WTC11 (cell line): Measurements from ENCODE around the gene LRTM1. TPM values are rescaled to one million over a fixed set of nuclear protein-coding genes. Genes with fewer than 3 reads are reported as not detected.

Experiments
- ATAC-seq: fragments of 200-7000 bp; cut with Tn5 transposase; 2 replicates; pipeline ENCODE4 v1.10.0; 2021; ENCODE audit warnings: mild to moderate bottlenecking, moderate library complexity
- CTCF ChIA-PET: fragments of 300-600 bp; sonication (Branson Sonifier 250); formaldehyde crosslinking; loops from one replicate; lab custom pipeline; 2021; ENCODE audit warnings: antibody characterized with exemption; lab: Charles Lee
- POLR2A ChIA-PET: fragments of 350-600 bp; sonication (Branson Sonifier 250); formaldehyde crosslinking; loops from one replicate; lab custom pipeline; 2021; ENCODE audit warnings: antibody characterized with exemption; lab: Charles Lee
- DNase-seq: peaks from one replicate; pipeline ENCODE4 v3.0.0; 2021; ENCODE audit warnings: low spot score
- H3K27ac Mint-ChIP-seq: 2 replicates; pipeline ENCODE4 v1.8.0; 2021; ENCODE audit warnings: mixed read lengths
- H3K27me3 Mint-ChIP-seq: 2 replicates; pipeline ENCODE4 v1.8.0; 2021; ENCODE audit warnings: low read depth, mild to moderate bottlenecking, moderate library complexity, mixed read lengths
- H3K36me3 Mint-ChIP-seq: 2 replicates; pipeline ENCODE4 v1.8.0; 2021; ENCODE audit warnings: mixed read lengths
- H3K4me1 Mint-ChIP-seq: 2 replicates; pipeline ENCODE4 v1.8.0; 2022; ENCODE audit warnings: mixed read lengths
- H3K4me3 Mint-ChIP-seq: 2 replicates; pipeline ENCODE4 v1.8.0; 2021; ENCODE audit warnings: mild to moderate bottlenecking, moderate library complexity, mixed read lengths
- H3K9me3 Mint-ChIP-seq: 2 replicates; pipeline ENCODE4 v1.8.0; 2021; ENCODE audit warnings: mixed read lengths
- CREM ChIP-seq: sonication (generic); formaldehyde crosslinking; IDR thresholded peaks from 2 replicates; pipeline ENCODE4 v1.8.1; 2022; ENCODE audit warnings: mild to moderate bottlenecking, missing genetic modification reagents, moderate library complexity
- ESRRA ChIP-seq: sonication (generic); formaldehyde crosslinking; IDR thresholded peaks from 2 replicates; pipeline ENCODE4 v1.8.1; 2022; ENCODE audit warnings: mild to moderate bottlenecking, missing genetic modification reagents, borderline replicate concordance
- ETV6 ChIP-seq: sonication (generic); formaldehyde crosslinking; IDR thresholded peaks from 2 replicates; pipeline ENCODE4 v1.8.1; 2022; ENCODE audit warnings: mild to moderate bottlenecking, missing genetic modification reagents
- FOXJ3 ChIP-seq: sonication (generic); formaldehyde crosslinking; IDR thresholded peaks from 2 replicates; pipeline ENCODE4 v1.9.0; 2021; ENCODE audit warnings: missing genetic modification reagents, mild to moderate bottlenecking, borderline replicate concordance
- HMGA2 ChIP-seq: fragments of 250-450 bp; sonication (Bioruptor Pico); IDR thresholded peaks from 2 replicates; pipeline ENCODE4 v1.4.0; 2021; ENCODE audit warnings: mild to moderate bottlenecking, moderate library complexity
- IRF2 ChIP-seq: sonication (generic); formaldehyde crosslinking; IDR thresholded peaks from 2 replicates; pipeline ENCODE4 v1.8.0; 2022; ENCODE audit warnings: low read depth, missing genetic modification reagents, borderline replicate concordance
- JAZF1 ChIP-seq: fragments of 250-450 bp; sonication (Bioruptor Pico); IDR thresholded peaks from 2 replicates; pipeline ENCODE4 v1.9.0; 2021; ENCODE audit warnings: moderate library complexity, mild to moderate bottlenecking, inconsistent platforms
- JUN ChIP-seq: sonication (generic); formaldehyde crosslinking; IDR thresholded peaks from 2 replicates; pipeline ENCODE4 v1.8.0; 2023; ENCODE audit warnings: mild to moderate bottlenecking, missing genetic modification reagents
- NFATC4 ChIP-seq: fragments of 250-450 bp; sonication (Bioruptor Pico); IDR thresholded peaks from 2 replicates; pipeline ENCODE4 v1.9.0; 2021; ENCODE audit warnings: mild to moderate bottlenecking
- NFE2L1 ChIP-seq: sonication (generic); formaldehyde crosslinking; IDR thresholded peaks from 2 replicates; pipeline ENCODE4 v1.8.1; 2023; ENCODE audit warnings: missing genetic modification reagents
- NFYB ChIP-seq: sonication (generic); formaldehyde crosslinking; conservative IDR thresholded peaks from 2 replicates; pipeline ENCODE4 v1.8.0; 2022; ENCODE audit warnings: low read depth, missing genetic modification reagents
- NR2C2 ChIP-seq: sonication (generic); formaldehyde crosslinking; IDR thresholded peaks from 2 replicates; pipeline ENCODE4 v1.8.0; 2022; ENCODE audit warnings: mild to moderate bottlenecking, missing genetic modification reagents
- NR3C1 ChIP-seq: sonication (generic); formaldehyde crosslinking; conservative IDR thresholded peaks from 2 replicates; pipeline ENCODE4 v1.8.1; 2023; ENCODE audit warnings: low read depth, mild to moderate bottlenecking, missing genetic modification reagents
- RELA ChIP-seq: sonication (generic); formaldehyde crosslinking; IDR thresholded peaks from 2 replicates; pipeline ENCODE4 v1.8.1; 2022; ENCODE audit warnings: missing genetic modification reagents, mild to moderate bottlenecking, borderline replicate concordance
- RORB ChIP-seq: fragments of 250-450 bp; sonication (Bioruptor Pico); IDR thresholded peaks from 2 replicates; pipeline ENCODE4 v1.9.0; 2021; ENCODE audit warnings: mild to moderate bottlenecking
- SMAD4 ChIP-seq: sonication (generic); formaldehyde crosslinking; IDR thresholded peaks from 2 replicates; pipeline ENCODE4 v1.8.0; 2022; ENCODE audit warnings: mild to moderate bottlenecking, missing genetic modification reagents
- TCF7 ChIP-seq: sonication (generic); formaldehyde crosslinking; IDR thresholded peaks from 2 replicates; pipeline ENCODE4 v1.8.0; 2022; ENCODE audit warnings: mild to moderate bottlenecking, low read depth, missing genetic modification reagents, moderate library complexity
- TEAD1 ChIP-seq: sonication (generic); formaldehyde crosslinking; IDR thresholded peaks from 2 replicates; pipeline ENCODE4 v1.8.0; 2022; ENCODE audit warnings: mild to moderate bottlenecking, missing genetic modification reagents
- TEAD4 ChIP-seq: sonication (generic); formaldehyde crosslinking; IDR thresholded peaks from 2 replicates; pipeline ENCODE4 v1.8.0; 2022; ENCODE audit warnings: mild to moderate bottlenecking, missing genetic modification reagents
- ZNF138 ChIP-seq: sonication (generic); formaldehyde crosslinking; conservative IDR thresholded peaks from 2 replicates; pipeline ENCODE4 v1.8.1; 2022; ENCODE audit warnings: mild to moderate bottlenecking, moderate library complexity, missing genetic modification reagents
- ZNF219 ChIP-seq: sonication (generic); formaldehyde crosslinking; IDR thresholded peaks from 2 replicates; pipeline ENCODE4 v1.8.0; 2023; ENCODE audit warnings: missing genetic modification reagents, mild to moderate bottlenecking, borderline replicate concordance
- ZNF423 ChIP-seq: fragments of 250-450 bp; sonication (Bioruptor Pico); IDR thresholded peaks from 2 replicates; pipeline ENCODE4 v2.1.2; 2022; ENCODE audit warnings: mild to moderate bottlenecking, moderate library complexity
- total RNA-seq: library from RNA; stranded (reverse); gene quantifications from 3 replicates; pipeline ENCODE4 v1.2.3, GENCODE V29; 2021
- TF ChIP-seq, protein P1 (sequence below): sonication (generic); formaldehyde crosslinking; IDR thresholded peaks from 2 replicates; pipeline ENCODE4 v1.8.0; 2022; ENCODE audit warnings: mild to moderate bottlenecking, missing genetic modification reagents
- TF ChIP-seq, protein P2 (sequence below): fragments of 250-450 bp; sonication (Bioruptor Pico); IDR thresholded peaks from 2 replicates; pipeline ENCODE4 v1.9.0; 2021; ENCODE audit warnings: mild to moderate bottlenecking
- TF ChIP-seq, protein P3 (sequence below): sonication (generic); formaldehyde crosslinking; IDR thresholded peaks from 2 replicates; pipeline ENCODE4 v1.8.0; 2022; ENCODE audit warnings: mild to moderate bottlenecking, missing genetic modification reagents
- TF ChIP-seq, protein P4 (sequence below): sonication (generic); formaldehyde crosslinking; conservative IDR thresholded peaks from 2 replicates; pipeline ENCODE4 v1.8.1; 2023; ENCODE audit warnings: mild to moderate bottlenecking, low read depth, missing genetic modification reagents, moderate library complexity
- TF ChIP-seq, protein P5 (sequence below): sonication (generic); formaldehyde crosslinking; IDR thresholded peaks from 2 replicates; pipeline ENCODE4 v1.8.1; 2022; ENCODE audit warnings: low read depth, mild to moderate bottlenecking, moderate library complexity, missing genetic modification reagents, borderline replicate concordance

The LRTM1 gene
- total RNA-seq, 1 experiment from 2014 or later: not detected

DNA sequence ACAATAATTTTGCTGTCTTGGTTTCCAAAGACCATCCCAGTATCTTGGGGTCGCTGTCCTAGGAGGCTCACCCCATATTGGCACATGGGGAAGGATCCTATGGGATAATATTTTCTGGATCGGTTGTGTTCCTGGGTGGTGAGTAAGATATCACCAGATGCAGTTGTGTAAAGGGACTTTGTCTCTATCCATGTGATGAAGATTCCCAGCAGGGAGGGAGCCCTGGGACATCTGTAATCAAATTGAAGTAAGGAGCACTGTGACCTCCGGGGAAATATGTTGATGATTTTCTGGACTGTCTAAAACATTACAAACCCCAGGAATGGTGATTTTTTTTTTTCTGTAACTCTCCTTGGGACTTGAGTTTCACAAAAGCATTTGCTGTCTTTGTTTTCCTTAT, 36.2 kb upstream of the LRTM1 start (continued):
- TF ChIP-seq RELA (CRISPR knock-in tag) (no peak), IRF2 (CRISPR knock-in tag) (no peak), NFE2L1 (CRISPR knock-in tag) (no peak), ZNF423 (CRISPR knock-in tag) (no peak), TEAD4 (no peak), ZNF219 (no peak), NR3C1 (CRISPR knock-in tag) (no peak), NR2C2 (CRISPR knock-in tag) (no peak)
- TF ChIP-seq, protein P1, sequence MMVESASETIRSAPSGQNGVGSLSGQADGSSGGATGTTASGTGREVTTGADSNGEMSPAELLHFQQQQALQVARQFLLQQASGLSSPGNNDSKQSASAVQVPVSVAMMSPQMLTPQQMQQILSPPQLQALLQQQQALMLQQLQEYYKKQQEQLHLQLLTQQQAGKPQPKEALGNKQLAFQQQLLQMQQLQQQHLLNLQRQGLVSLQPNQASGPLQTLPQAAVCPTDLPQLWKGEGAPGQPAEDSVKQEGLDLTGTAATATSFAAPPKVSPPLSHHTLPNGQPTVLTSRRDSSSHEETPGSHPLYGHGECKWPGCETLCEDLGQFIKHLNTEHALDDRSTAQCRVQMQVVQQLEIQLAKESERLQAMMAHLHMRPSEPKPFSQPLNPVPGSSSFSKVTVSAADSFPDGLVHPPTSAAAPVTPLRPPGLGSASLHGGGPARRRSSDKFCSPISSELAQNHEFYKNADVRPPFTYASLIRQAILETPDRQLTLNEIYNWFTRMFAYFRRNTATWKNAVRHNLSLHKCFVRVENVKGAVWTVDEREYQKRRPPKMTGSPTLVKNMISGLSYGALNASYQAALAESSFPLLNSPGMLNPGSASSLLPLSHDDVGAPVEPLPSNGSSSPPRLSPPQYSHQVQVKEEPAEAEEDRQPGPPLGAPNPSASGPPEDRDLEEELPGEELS (CRISPR knock-in tag): no peak

DNA sequence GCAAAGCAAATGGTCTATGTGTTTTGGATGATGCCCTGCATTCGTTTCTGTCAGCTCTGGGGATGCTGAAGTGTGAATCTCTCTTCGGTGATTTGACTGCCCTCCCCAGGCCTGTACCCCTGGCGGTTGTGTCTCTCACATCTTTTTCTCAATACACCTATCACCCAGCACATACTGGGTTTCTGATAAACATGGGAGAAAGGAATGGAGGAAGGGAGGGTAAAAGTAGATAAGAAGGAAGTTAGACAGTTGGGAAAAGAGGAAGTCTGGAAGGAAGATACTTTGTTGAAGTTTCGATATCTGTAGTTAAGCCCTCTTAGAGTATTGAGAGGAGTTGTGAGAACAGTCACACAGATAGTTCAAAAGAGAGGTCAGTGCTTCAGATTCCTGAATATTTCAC, 35.8 kb upstream of the LRTM1 start:
- no peaks in the 10 kb centered on the region for H3K9me3 Mint-ChIP-seq
- ChIA-PET CTCF (no interaction called here), POLR2A (no interaction called here)
- H3K4me3 Mint-ChIP-seq: no peak overlapping the region
- H3K27me3 Mint-ChIP-seq: no peaks in the 10 kb centered on the region
- ATAC-seq (no peak), DNase-seq (no peak)
- TF ChIP-seq, protein P2, sequence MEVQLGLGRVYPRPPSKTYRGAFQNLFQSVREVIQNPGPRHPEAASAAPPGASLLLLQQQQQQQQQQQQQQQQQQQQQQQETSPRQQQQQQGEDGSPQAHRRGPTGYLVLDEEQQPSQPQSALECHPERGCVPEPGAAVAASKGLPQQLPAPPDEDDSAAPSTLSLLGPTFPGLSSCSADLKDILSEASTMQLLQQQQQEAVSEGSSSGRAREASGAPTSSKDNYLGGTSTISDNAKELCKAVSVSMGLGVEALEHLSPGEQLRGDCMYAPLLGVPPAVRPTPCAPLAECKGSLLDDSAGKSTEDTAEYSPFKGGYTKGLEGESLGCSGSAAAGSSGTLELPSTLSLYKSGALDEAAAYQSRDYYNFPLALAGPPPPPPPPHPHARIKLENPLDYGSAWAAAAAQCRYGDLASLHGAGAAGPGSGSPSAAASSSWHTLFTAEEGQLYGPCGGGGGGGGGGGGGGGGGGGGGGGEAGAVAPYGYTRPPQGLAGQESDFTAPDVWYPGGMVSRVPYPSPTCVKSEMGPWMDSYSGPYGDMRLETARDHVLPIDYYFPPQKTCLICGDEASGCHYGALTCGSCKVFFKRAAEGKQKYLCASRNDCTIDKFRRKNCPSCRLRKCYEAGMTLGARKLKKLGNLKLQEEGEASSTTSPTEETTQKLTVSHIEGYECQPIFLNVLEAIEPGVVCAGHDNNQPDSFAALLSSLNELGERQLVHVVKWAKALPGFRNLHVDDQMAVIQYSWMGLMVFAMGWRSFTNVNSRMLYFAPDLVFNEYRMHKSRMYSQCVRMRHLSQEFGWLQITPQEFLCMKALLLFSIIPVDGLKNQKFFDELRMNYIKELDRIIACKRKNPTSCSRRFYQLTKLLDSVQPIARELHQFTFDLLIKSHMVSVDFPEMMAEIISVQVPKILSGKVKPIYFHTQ (CRISPR knock-in tag): no peak
- no peak for TF ChIP-seq NR3C1 (CRISPR knock-in tag)
- no peak for TF ChIP-seq TCF7 (CRISPR knock-in tag)
- no peak for TF ChIP-seq JAZF1 (CRISPR knock-in tag)
- no peak for TF ChIP-seq TEAD1 (CRISPR knock-in tag)
- no peak for TF ChIP-seq ESRRA (CRISPR knock-in tag)
- no peak for TF ChIP-seq RORB
- no peak for TF ChIP-seq FOXJ3 (CRISPR knock-in tag)
- TF ChIP-seq HMGA2 (CRISPR knock-in tag): no peak
- TF ChIP-seq NFYB (CRISPR knock-in tag): no peak
- TF ChIP-seq NFATC4 (CRISPR knock-in tag): no peak
- no peak for TF ChIP-seq CREM (CRISPR knock-in tag)
- no peak for TF ChIP-seq ZNF138 (CRISPR knock-in tag)
- H3K36me3 Mint-ChIP-seq: no peaks in the 10 kb centered on the region
- H3K27ac Mint-ChIP-seq: no peak overlapping the region
- peaks cover 28% of the 10 kb centered on the region for H3K4me1 Mint-ChIP-seq

DNA sequence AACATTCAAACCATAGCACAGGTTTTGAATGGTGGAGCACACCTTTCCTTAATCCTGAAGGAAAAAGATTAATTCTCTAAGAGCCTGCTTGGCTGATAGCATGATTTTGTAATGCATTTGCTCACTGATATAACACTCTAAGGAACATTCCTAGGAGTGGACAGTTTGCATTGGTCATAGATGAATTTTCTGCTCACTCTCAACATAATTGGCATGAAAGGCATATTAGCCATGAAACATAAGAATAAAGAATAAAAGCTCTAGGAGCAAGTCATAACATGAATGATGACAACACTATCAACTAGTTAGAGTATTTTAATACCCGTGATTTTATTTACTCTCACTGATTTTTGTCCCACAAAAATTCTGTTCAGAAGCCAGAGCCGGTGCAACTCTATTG, 34.3 kb upstream of the LRTM1 start:
- Mint-ChIP-seq H3K27me3 (no peaks in the 10 kb centered on the region), H3K4me3 (no peak overlapping the region), H3K36me3 (no peaks in the 10 kb centered on the region), H3K9me3 (no peaks in the 10 kb centered on the region), H3K27ac (no peak overlapping the region), H3K4me1 (peaks cover 17% of the 10 kb centered on the region)
- CTCF ChIA-PET: no interaction called here
- POLR2A ChIA-PET: no interaction called here
- no peak for ATAC-seq
- no peak for DNase-seq
- TF ChIP-seq SMAD4 (no peak), ETV6 (CRISPR knock-in tag) (no peak), JAZF1 (CRISPR knock-in tag) (no peak), JUN (CRISPR knock-in tag) (no peak)
- TF ChIP-seq, protein P3, sequence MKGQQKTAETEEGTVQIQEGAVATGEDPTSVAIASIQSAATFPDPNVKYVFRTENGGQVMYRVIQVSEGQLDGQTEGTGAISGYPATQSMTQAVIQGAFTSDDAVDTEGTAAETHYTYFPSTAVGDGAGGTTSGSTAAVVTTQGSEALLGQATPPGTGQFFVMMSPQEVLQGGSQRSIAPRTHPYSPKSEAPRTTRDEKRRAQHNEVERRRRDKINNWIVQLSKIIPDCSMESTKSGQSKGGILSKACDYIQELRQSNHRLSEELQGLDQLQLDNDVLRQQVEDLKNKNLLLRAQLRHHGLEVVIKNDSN (CRISPR knock-in tag): no peak
- TF ChIP-seq, protein P4, sequence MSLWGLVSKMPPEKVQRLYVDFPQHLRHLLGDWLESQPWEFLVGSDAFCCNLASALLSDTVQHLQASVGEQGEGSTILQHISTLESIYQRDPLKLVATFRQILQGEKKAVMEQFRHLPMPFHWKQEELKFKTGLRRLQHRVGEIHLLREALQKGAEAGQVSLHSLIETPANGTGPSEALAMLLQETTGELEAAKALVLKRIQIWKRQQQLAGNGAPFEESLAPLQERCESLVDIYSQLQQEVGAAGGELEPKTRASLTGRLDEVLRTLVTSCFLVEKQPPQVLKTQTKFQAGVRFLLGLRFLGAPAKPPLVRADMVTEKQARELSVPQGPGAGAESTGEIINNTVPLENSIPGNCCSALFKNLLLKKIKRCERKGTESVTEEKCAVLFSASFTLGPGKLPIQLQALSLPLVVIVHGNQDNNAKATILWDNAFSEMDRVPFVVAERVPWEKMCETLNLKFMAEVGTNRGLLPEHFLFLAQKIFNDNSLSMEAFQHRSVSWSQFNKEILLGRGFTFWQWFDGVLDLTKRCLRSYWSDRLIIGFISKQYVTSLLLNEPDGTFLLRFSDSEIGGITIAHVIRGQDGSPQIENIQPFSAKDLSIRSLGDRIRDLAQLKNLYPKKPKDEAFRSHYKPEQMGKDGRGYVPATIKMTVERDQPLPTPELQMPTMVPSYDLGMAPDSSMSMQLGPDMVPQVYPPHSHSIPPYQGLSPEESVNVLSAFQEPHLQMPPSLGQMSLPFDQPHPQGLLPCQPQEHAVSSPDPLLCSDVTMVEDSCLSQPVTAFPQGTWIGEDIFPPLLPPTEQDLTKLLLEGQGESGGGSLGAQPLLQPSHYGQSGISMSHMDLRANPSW (CRISPR knock-in tag): no peak
- TF ChIP-seq, protein P5, sequence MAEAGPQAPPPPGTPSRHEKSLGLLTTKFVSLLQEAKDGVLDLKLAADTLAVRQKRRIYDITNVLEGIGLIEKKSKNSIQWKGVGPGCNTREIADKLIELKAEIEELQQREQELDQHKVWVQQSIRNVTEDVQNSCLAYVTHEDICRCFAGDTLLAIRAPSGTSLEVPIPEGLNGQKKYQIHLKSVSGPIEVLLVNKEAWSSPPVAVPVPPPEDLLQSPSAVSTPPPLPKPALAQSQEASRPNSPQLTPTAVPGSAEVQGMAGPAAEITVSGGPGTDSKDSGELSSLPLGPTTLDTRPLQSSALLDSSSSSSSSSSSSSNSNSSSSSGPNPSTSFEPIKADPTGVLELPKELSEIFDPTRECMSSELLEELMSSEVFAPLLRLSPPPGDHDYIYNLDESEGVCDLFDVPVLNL (CRISPR knock-in tag): no peak
